Osteocyte (in vitro differentiated cells): ENCODE results near the gene B4GALT2. TPM values are rescaled to one million over a fixed set of nuclear protein-coding genes. Genes with fewer than 3 reads are reported as not detected.
A peak's percentile ranks its signal among the peaks of the same experiment; 100 is the strongest.

Experiments
- DNase-seq: peaks from one replicate; pipeline ENCODE4 v3.0.0; 2021; ENCODE audit warnings: mixed read lengths; ENCODE audit not compliant: unreplicated experiment; ENCODE audit errors: extremely low spot score
- H3K27ac Mint-ChIP-seq: one replicate; pipeline ENCODE4 v1.8.0; 2021; ENCODE audit warnings: mild to moderate bottlenecking, mixed read lengths; ENCODE audit not compliant: unreplicated experiment
- H3K27me3 Mint-ChIP-seq: one replicate; pipeline ENCODE4 v1.8.0; 2021; ENCODE audit warnings: mixed read lengths; ENCODE audit not compliant: unreplicated experiment
- H3K36me3 Mint-ChIP-seq: one replicate; pipeline ENCODE4 v1.8.0; 2021; ENCODE audit warnings: mixed read lengths; ENCODE audit not compliant: unreplicated experiment
- H3K4me1 Mint-ChIP-seq: one replicate; pipeline ENCODE4 v1.8.0; 2021; ENCODE audit warnings: mixed read lengths; ENCODE audit not compliant: unreplicated experiment
- H3K4me3 Mint-ChIP-seq: one replicate; pipeline ENCODE4 v1.8.0; 2021; ENCODE audit warnings: mild to moderate bottlenecking, moderate library complexity, mixed read lengths; ENCODE audit not compliant: unreplicated experiment
- H3K9me3 Mint-ChIP-seq: one replicate; pipeline ENCODE4 v1.8.0; 2021; ENCODE audit warnings: mixed read lengths; ENCODE audit not compliant: unreplicated experiment
- total RNA-seq: library from RNA; stranded (reverse); gene quantifications from 2 replicates; pipeline ENCODE4 v1.2.1, GENCODE V29; 2021
- TF ChIP-seq, protein P1 (sequence below): fragments of 200-600 bp; sonication (generic); IDR thresholded peaks from 2 replicates; pipeline ENCODE4 v1.5.0; 2021; ENCODE audit warnings: antibody characterized with exemption, mild to moderate bottlenecking, moderate library complexity

The B4GALT2 gene
- total RNA-seq, 1 donor from 2014 or later, result 65.5 TPM

DNA sequence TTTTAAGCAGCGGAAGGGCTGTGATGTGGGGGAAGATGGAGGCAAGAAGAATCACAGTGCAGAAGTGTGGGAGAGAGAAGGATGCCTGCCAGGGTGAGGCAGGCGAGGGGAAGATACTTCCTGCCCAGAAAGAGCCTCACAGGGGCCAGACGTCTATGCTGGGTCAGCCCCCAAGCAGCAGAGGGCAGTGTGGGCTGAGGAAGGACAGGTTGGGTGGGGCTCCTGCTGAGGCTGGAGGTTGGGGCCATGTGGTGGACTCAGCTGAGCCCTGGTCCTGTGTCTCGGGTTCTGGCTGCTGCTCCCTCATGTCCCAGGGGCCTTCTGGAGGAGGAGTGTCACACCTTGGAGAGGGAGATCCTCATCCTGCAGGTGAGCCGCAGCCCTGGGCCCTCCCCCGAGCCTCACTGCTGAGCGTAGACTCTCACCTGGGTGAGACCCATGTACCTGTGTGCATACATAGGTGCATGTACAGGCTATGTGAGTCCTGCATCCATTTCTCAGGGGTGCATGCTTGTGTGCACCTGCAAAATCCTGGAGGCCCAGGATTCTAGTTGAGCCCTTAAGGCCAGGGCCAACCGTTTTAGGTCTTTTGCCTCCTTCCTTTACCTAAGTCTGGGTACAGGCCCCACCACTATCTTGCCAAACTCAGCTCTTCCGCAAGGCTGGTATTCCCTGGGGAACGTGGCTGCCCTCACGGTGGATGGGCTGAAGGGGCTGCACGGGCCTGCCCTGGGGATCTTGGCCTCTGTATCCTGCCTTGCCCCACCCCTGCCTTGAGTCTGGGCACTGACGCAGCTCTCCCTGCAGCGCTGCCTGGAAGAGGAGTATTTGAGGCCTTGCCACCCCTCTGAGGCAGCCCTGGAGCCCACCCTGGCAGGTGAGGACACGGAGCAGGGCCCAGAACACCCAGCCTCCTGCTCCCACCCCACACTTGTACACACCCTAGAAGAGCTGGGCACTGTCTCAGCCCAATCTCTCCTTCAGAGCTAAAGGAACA is 16.1 kb downstream of the B4GALT2 start:
- TF ChIP-seq, protein P1, sequence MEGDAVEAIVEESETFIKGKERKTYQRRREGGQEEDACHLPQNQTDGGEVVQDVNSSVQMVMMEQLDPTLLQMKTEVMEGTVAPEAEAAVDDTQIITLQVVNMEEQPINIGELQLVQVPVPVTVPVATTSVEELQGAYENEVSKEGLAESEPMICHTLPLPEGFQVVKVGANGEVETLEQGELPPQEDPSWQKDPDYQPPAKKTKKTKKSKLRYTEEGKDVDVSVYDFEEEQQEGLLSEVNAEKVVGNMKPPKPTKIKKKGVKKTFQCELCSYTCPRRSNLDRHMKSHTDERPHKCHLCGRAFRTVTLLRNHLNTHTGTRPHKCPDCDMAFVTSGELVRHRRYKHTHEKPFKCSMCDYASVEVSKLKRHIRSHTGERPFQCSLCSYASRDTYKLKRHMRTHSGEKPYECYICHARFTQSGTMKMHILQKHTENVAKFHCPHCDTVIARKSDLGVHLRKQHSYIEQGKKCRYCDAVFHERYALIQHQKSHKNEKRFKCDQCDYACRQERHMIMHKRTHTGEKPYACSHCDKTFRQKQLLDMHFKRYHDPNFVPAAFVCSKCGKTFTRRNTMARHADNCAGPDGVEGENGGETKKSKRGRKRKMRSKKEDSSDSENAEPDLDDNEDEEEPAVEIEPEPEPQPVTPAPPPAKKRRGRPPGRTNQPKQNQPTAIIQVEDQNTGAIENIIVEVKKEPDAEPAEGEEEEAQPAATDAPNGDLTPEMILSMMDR, result peak; percentile 32
- H3K36me3 Mint-ChIP-seq, result peaks cover 4% of the 10 kb centered on the region
- no peak overlapping the region for H3K4me3 Mint-ChIP-seq
- H3K27ac Mint-ChIP-seq, result no peak overlapping the region
- no peak for DNase-seq
- H3K9me3 Mint-ChIP-seq, result no peaks in the 10 kb centered on the region
- H3K4me1 Mint-ChIP-seq, result peaks cover 16% of the 10 kb centered on the region
- H3K27me3 Mint-ChIP-seq, result no peaks in the 10 kb centered on the region

DNA sequence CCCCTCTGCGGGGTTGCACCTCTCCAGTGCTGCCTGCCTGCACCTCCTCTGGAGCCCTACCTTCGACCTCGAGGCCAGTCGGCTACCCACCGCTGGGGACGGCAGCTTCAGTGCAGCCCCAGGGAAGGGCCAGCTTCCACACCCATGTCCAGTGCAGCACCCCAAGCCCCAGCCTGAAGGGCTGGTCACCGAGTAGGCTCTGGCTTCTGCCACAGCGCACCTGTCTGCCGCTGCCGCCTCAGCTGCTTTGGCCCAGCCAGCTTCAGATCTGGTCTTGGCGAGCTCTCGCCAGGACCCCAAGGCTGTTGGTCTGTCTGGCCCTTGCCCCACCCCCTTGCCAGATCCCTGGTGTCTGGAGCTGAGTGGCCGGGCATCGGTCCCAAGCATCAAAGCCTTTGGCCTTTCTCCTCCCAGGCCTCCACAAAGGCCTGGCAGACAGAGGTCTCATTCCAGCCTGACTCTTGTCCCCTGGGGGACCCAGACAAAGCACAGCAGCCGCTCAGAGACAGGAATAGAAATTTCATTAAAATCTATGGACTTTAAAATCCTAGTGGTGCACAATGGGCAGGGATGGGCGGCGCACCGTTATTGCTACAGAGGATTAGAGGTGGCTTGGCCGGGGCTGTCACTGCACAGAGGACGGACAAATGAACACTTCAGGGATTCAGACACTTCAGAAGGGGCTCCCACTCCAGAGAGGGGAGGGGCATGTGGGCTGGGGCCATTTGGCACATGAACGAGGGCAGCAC is 17.1 kb downstream of the B4GALT2 start:
- H3K27me3 Mint-ChIP-seq, result no peaks in the 10 kb centered on the region
- H3K4me1 Mint-ChIP-seq, result peaks cover 10% of the 10 kb centered on the region
- H3K36me3 Mint-ChIP-seq, result peaks cover 10% of the 10 kb centered on the region
- TF ChIP-seq, protein P1, result no peak
- DNase-seq, result no peak
- H3K4me3 Mint-ChIP-seq, result no peak overlapping the region
- H3K27ac Mint-ChIP-seq, result no peak overlapping the region
- no peaks in the 10 kb centered on the region for H3K9me3 Mint-ChIP-seq

DNA sequence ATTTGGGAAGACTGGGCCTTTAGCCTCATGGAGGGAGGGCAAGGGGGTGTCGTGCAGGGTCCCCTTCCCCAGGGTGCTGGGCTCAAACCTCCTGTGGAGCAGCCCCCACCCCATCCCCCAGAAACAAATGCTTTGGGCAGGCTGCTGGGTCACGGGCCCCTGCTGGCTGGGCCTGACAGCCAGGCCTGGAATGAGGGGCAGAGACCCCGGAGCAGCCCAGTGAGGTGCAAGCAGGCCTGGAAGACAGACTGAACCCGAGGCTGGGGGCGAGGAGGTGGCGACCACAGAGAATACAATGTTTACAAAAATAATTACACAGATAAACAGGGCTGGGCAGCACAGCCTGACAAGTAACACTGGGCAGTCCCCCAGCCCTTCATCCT is 17.7 kb downstream of the B4GALT2 start:
- Mint-ChIP-seq H3K36me3 (peaks cover 13% of the 10 kb centered on the region), H3K4me3 (no peak overlapping the region), H3K27me3 (no peaks in the 10 kb centered on the region), H3K4me1 (peaks cover 9% of the 10 kb centered on the region), H3K27ac (no peak overlapping the region), H3K9me3 (no peaks in the 10 kb centered on the region)
- TF ChIP-seq, protein P1, result no peak
- no peak for DNase-seq

DNA sequence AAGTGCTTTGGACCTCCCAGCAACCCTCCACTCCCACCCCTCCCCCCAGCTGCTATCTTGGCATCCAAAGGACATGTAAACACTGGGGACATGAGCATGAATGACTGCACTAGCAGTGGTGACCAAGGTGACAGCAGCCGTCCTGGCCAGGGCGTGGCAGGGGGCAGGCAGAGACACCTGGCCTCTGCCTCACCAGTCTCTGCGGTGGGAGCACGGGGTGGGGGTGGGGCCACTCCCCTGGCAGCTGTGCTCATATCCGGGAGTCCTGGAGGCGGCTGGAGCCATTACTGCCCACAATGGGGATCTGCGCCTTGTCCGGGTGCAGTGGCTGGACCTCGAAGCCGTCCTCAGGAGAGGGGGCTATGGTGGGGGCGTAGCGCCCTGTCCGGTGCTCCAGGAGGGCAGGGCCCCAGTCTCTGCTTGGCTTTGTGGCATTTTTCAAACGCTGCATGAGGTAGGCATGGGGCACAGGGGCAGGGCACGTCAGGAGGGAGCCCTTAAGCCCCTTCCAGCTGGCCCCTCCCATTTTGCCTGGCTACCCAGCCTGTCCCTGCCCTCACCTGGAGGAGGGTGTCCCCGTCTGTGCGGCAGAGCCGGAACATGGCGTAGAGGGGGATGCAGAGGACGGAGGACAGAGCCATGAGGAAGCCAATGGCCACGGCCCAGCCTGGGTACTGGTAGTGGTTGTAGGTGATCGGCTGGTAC is 18.4 kb downstream of the B4GALT2 start:
- Mint-ChIP-seq H3K27me3 (no peaks in the 10 kb centered on the region), H3K4me1 (peaks cover 3% of the 10 kb centered on the region), H3K9me3 (no peaks in the 10 kb centered on the region), H3K4me3 (no peak overlapping the region), H3K36me3 (peaks cover 13% of the 10 kb centered on the region), H3K27ac (no peak overlapping the region)
- DNase-seq, result no peak
- TF ChIP-seq, protein P1, result no peak
